ENCODE results near the gene ITCH.
A peak's percentile ranks its signal among the peaks of the same experiment; 100 is the strongest.
"Not testable (repeated sequence)": the region's sequence is repeated elsewhere in the genome, so short reads cannot be mapped to it uniquely, and the experiment has no call there.

Gene ITCH

GRCh38 chr20:34472246-34472925, 109.3 kb downstream of the ITCH start:
- H3K27ac ChIP-seq = peak overlapping the region; percentile 29; the same call in 1 of the 2 replicates
- peak; percentile 26 for DNase-seq (ENCODE audit: low spot score)
- POLR2A ChIA-PET (ENCODE audit: low non-redundant PET) = interaction anchor here (0.5 kb wide), 1 partner anchor 113 kb away, joined by 3 read pairs; no protein-coding TSS in a partner anchor

GRCh38 chr20:34473262-34473883, 110.3 kb downstream of the ITCH start:
- ChIA-PET POLR2A (ENCODE audit: low non-redundant PET) (no interaction called here), CTCF (interaction anchor here (0.6 to 1.5 kb wide), 4 partner anchors 98 to 161 kb away, joined by 3 to 6 read pairs (median 3); no protein-coding TSS in a partner anchor)
- peak; percentile 74 for TF ChIP-seq CTCF (conservative IDR thresholded peaks at IDR 0.05; ENCODE audit: low read depth)
- peak; percentile 31 for DNase-seq (ENCODE audit: low spot score)
- peak overlapping the region; percentile 37; the same call in 1 of the 2 replicates for H3K27ac ChIP-seq

More at GRCh38 chr20:34472246-34472925, 109.3 kb downstream of the ITCH start:
- CTCF ChIA-PET = interaction anchor here (0.6 to 1.5 kb wide), 4 partner anchors 66 to 160 kb away, joined by 3 to 6 read pairs (median 4); no protein-coding TSS in a partner anchor
- TF ChIP-seq CTCF (conservative IDR thresholded peaks at IDR 0.05; ENCODE audit: low read depth) = no peak

- DNase-seq (ENCODE audit: low spot score) = no peak
- ChIA-PET POLR2A (ENCODE audit: low non-redundant PET) (no interaction called here), CTCF (interaction anchor here (0.6 kb wide), 1 partner anchor 18 kb away, joined by 3 read pairs; no protein-coding TSS in a partner anchor)
These were observed 113.1 kb downstream of the ITCH start for GRCh38 chr20:34475979-34476736.

GRCh38 chr20:34479627-34480026, 116.6 kb downstream of the ITCH start:
- H3K27ac ChIP-seq = no peak overlapping the region
- CTCF ChIA-PET = interaction anchor here (0.7 kb wide), 1 partner anchor 224 kb away, joined by 3 read pairs; no protein-coding TSS in a partner anchor
- DNase-seq (ENCODE audit: low spot score) = no peak
- no peak for TF ChIP-seq CTCF (conservative IDR thresholded peaks at IDR 0.05; ENCODE audit: low read depth)
- POLR2A ChIA-PET (ENCODE audit: low non-redundant PET) = no interaction called here

More at GRCh38 chr20:34475979-34476736, 113.1 kb downstream of the ITCH start:
- TF ChIP-seq CTCF (conservative IDR thresholded peaks at IDR 0.05; ENCODE audit: low read depth) = peak; percentile 53
- no peak overlapping the region for H3K27ac ChIP-seq

GRCh38 chr20:34482154-34482553, 119.1 kb downstream of the ITCH start:
- POLR2A ChIA-PET (ENCODE audit: low non-redundant PET); DNase-seq (ENCODE audit: low spot score); H3K27ac ChIP-seq: not testable (repeated sequence)
- CTCF ChIA-PET = interaction anchor here (0.6 to 0.7 kb wide), 2 partner anchors 164 to 1664 kb away, joined by 3 to 4 read pairs; no protein-coding TSS in a partner anchor

GRCh38 chr20:34483585-34484220, 120.6 kb downstream of the ITCH start:
- DNase-seq (ENCODE audit: low spot score); H3K27ac ChIP-seq; POLR2A ChIA-PET (ENCODE audit: low non-redundant PET): not testable (repeated sequence)
- CTCF ChIA-PET = interaction anchor here (0.6 kb wide), 1 partner anchor 13 kb away, joined by 3 read pairs; no protein-coding TSS in a partner anchor

Data from RWPE1 (cell line).